Suprapubic skin (tissue), 4 donors: ENCODE results near the gene SLIT2.

Experiments
- EP300 ChIP-seq: sonication (generic); formaldehyde crosslinking; IDR thresholded peaks from one replicate; pipeline ENCODE4 v1.6.1; 2017; ENCODE audit warnings: antibody characterized with exemption
- POLR2A ChIP-seq, 2 donors: fragments of 450-650 bp; IDR thresholded peaks; one replicate each; pipeline ENCODE4 v1.6.1; 2017; ENCODE audit warnings: antibody characterized with exemption in 2 of 2, mild to moderate bottlenecking in 2 of 2, moderate library complexity in 2 of 2
- POLR2AphosphoS5 ChIP-seq, 3 donors: sonication (generic); formaldehyde crosslinking; IDR thresholded peaks; one replicate each; pipeline ENCODE4 v1.6.1; 2017; ENCODE audit warnings: antibody characterized with exemption in 3 of 3
- TF ChIP-seq, protein P1 (sequence below), 2 donors: fragments of 200-600 bp in 1 of 2; fragments of 450-650 bp in 1 of 2; sonication (generic) in 1 of 2; IDR thresholded peaks; one replicate each; pipeline ENCODE4 v1.5.1; 2016 to 2019; ENCODE audit warnings: antibody characterized with exemption in 2 of 2, mild to moderate bottlenecking in 1 of 2, moderate library complexity in 1 of 2

- TF ChIP-seq EP300 = no peak
- TF ChIP-seq, protein P1, sequence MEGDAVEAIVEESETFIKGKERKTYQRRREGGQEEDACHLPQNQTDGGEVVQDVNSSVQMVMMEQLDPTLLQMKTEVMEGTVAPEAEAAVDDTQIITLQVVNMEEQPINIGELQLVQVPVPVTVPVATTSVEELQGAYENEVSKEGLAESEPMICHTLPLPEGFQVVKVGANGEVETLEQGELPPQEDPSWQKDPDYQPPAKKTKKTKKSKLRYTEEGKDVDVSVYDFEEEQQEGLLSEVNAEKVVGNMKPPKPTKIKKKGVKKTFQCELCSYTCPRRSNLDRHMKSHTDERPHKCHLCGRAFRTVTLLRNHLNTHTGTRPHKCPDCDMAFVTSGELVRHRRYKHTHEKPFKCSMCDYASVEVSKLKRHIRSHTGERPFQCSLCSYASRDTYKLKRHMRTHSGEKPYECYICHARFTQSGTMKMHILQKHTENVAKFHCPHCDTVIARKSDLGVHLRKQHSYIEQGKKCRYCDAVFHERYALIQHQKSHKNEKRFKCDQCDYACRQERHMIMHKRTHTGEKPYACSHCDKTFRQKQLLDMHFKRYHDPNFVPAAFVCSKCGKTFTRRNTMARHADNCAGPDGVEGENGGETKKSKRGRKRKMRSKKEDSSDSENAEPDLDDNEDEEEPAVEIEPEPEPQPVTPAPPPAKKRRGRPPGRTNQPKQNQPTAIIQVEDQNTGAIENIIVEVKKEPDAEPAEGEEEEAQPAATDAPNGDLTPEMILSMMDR (IDR thresholded peaks at IDR 0.05) = no peak
- TF ChIP-seq POLR2AphosphoS5 (IDR thresholded peaks at IDR 0.05) = no peak
- no peak for TF ChIP-seq POLR2A (IDR thresholded peaks at IDR 0.05)
These were observed 9.1 kb downstream of the SLIT2 start for GRCh38 chr4:20260821-20261220.
